Type B pancreatic cell (in vitro differentiated cells): ENCODE results near the gene GBX2. TPM values are rescaled to one million over a fixed set of nuclear protein-coding genes. Genes with fewer than 3 reads are reported as not detected.

Experiments used
- DNase-seq: peaks from one replicate; pipeline ENCODE4 v3.0.0; 2021; ENCODE audit warnings: mixed read lengths; ENCODE audit not compliant: unreplicated experiment; ENCODE audit errors: extremely low spot score
- H3K27ac Mint-ChIP-seq: 2 replicates; pipeline ENCODE4 v1.8.0; 2021; ENCODE audit warnings: mild to moderate bottlenecking, mixed read lengths
- H3K27me3 Mint-ChIP-seq: 2 replicates; pipeline ENCODE4 v1.8.0; 2021; ENCODE audit warnings: mixed read lengths
- H3K36me3 Mint-ChIP-seq: 2 replicates; pipeline ENCODE4 v1.8.0; 2021; ENCODE audit warnings: mixed read lengths
- H3K4me1 Mint-ChIP-seq: one replicate; pipeline ENCODE4 v1.8.0; 2021; ENCODE audit warnings: mixed read lengths; ENCODE audit not compliant: unreplicated experiment
- H3K4me3 Mint-ChIP-seq: 2 replicates; pipeline ENCODE4 v1.8.0; 2021; ENCODE audit warnings: mild to moderate bottlenecking, mixed read lengths
- H3K9me3 Mint-ChIP-seq: 2 replicates; pipeline ENCODE4 v1.8.0; 2021; ENCODE audit warnings: mixed read lengths
- CTCF ChIP-seq: fragments of 200-600 bp; sonication (generic); conservative IDR thresholded peaks from 2 replicates; pipeline ENCODE4 v1.5.0; 2021; ENCODE audit warnings: antibody characterized with exemption, mild to moderate bottlenecking
- total RNA-seq: library from RNA; stranded (reverse); gene quantifications from 2 replicates; pipeline ENCODE4 v1.2.1, GENCODE V29; 2021; ENCODE audit warnings: low replicate concordance

The GBX2 gene
- total RNA-seq, 1 donor from 2014 or later: 2.1 TPM

GRCh38 chr2:236184701-236185100 lies 16.5 kb upstream of the GBX2 start:
- Mint-ChIP-seq H3K27me3 (peaks cover 38% of the 10 kb centered on the region), H3K27ac (no peak overlapping the region), H3K9me3 (no peaks in the 10 kb centered on the region), H3K4me3 (no peak overlapping the region), H3K36me3 (no peaks in the 10 kb centered on the region), H3K4me1 (peaks cover 7% of the 10 kb centered on the region)
- no peak for DNase-seq
- TF ChIP-seq CTCF: no peak

- no peak for DNase-seq
- Mint-ChIP-seq H3K27ac (no peak overlapping the region), H3K4me3 (peak overlapping the region; percentile 62), H3K9me3 (no peaks in the 10 kb centered on the region), H3K36me3 (no peaks in the 10 kb centered on the region), H3K4me1 (peaks cover 16% of the 10 kb centered on the region), H3K27me3 (peaks cover 60% of the 10 kb centered on the region)
- TF ChIP-seq CTCF: peak; percentile 97
These were observed 12.8 kb upstream of the GBX2 start for GRCh38 chr2:236180831-236181453.

GRCh38 chr2:236180076-236180816 lies 12.1 kb upstream of the GBX2 start:
- Mint-ChIP-seq H3K4me1 (peaks cover 18% of the 10 kb centered on the region), H3K27ac (peak overlapping the region; percentile 40), H3K36me3 (no peaks in the 10 kb centered on the region), H3K4me3 (peak overlapping the region; percentile 84), H3K9me3 (no peaks in the 10 kb centered on the region), H3K27me3 (peaks cover 64% of the 10 kb centered on the region)
- DNase-seq: no peak
- no peak for TF ChIP-seq CTCF

- Mint-ChIP-seq H3K9me3 (no peaks in the 10 kb centered on the region), H3K27ac (peak overlapping the region; percentile 56), H3K36me3 (no peaks in the 10 kb centered on the region), H3K4me1 (peaks cover 19% of the 10 kb centered on the region), H3K4me3 (peak overlapping the region; percentile 87), H3K27me3 (peaks cover 71% of the 10 kb centered on the region)
- TF ChIP-seq CTCF: no peak
- no peak for DNase-seq
These were observed 11.3 kb upstream of the GBX2 start for GRCh38 chr2:236179236-236180075.

GRCh38 chr2:236178890-236179235 lies 10.7 kb upstream of the GBX2 start:
- Mint-ChIP-seq H3K27ac (peak overlapping the region; percentile 56), H3K27me3 (peaks cover 76% of the 10 kb centered on the region), H3K4me1 (peaks cover 25% of the 10 kb centered on the region), H3K9me3 (no peaks in the 10 kb centered on the region), H3K36me3 (no peaks in the 10 kb centered on the region), H3K4me3 (peak overlapping the region; percentile 87)
- TF ChIP-seq CTCF: no peak
- no peak for DNase-seq
